Stimulated activated effector memory CD8-positive, alpha-beta T cell treated with anti-CD3 and anti-CD28 coated beads, Interleukin-12 subunit alpha, Interleukin-12 subunit beta, amount 100 ng/mL, for 72 hours (primary cell): ENCODE data around the gene TEX51.

Experiments used
- ATAC-seq: fragments of 150-1000 bp; cut with Tn5 transposase; 2 replicates; pipeline ENCODE4 v1.10.0; 2021
- DNase-seq, 2 donors: peaks; one replicate each; pipeline ENCODE4 v3.0.0; 2021 to 2022; ENCODE audit warnings: low spot score in 2 of 2
- H3K27ac Mint-ChIP-seq: one replicate; pipeline ENCODE4 v1.8.0; 2022; ENCODE audit warnings: mild to moderate bottlenecking, mixed read lengths
- H3K36me3 Mint-ChIP-seq: one replicate; pipeline ENCODE4 v1.8.0; 2022; ENCODE audit warnings: mild to moderate bottlenecking, mixed read lengths
- H3K4me1 Mint-ChIP-seq: one replicate; pipeline ENCODE4 v1.8.0; 2022; ENCODE audit warnings: mixed read lengths
- H3K4me3 Mint-ChIP-seq: one replicate; pipeline ENCODE4 v1.8.0; 2022; ENCODE audit warnings: mild to moderate bottlenecking, mixed read lengths
- H3K9me3 Mint-ChIP-seq: one replicate; pipeline ENCODE4 v1.8.0; 2022; ENCODE audit warnings: mixed read lengths

TEX51 gene

GRCh38 chr2:126894585-126895182, 4.0 kb upstream of the TEX51 start:
- Mint-ChIP-seq H3K9me3 (peaks cover 2% of the 10 kb centered on the region), H3K4me1 (no peaks in the 10 kb centered on the region), H3K27ac (no peak overlapping the region), H3K4me3 (no peak overlapping the region), H3K36me3 (no peaks in the 10 kb centered on the region)
- peak; percentile 22 for ATAC-seq
- DNase-seq, result no peak

- Mint-ChIP-seq H3K27ac (no peak overlapping the region), H3K4me3 (no peak overlapping the region), H3K9me3 (peaks cover 2% of the 10 kb centered on the region), H3K4me1 (no peaks in the 10 kb centered on the region), H3K36me3 (no peaks in the 10 kb centered on the region)
- DNase-seq (no peak), ATAC-seq (no peak)
Measured at GRCh38 chr2:126895336-126895735, 3.4 kb upstream of the TEX51 start.

- peaks cover 2% of the 10 kb centered on the region for H3K9me3 Mint-ChIP-seq
- no peaks in the 10 kb centered on the region for H3K36me3 Mint-ChIP-seq
- H3K4me1 Mint-ChIP-seq, result no peaks in the 10 kb centered on the region
- no peak for DNase-seq
- H3K4me3 Mint-ChIP-seq, result no peak overlapping the region
- no peak overlapping the region for H3K27ac Mint-ChIP-seq
- ATAC-seq, result no peak
Measured at GRCh38 chr2:126896471-126896870, 2.2 kb upstream of the TEX51 start.

GRCh38 chr2:126899616-126900185, 1.0 kb downstream of the TEX51 start:
- Mint-ChIP-seq H3K36me3 (no peaks in the 10 kb centered on the region), H3K4me3 (no peak overlapping the region), H3K4me1 (no peaks in the 10 kb centered on the region), H3K9me3 (peaks cover 2% of the 10 kb centered on the region), H3K27ac (no peak overlapping the region)
- DNase-seq (no peak), ATAC-seq (no peak)

- no peak for ATAC-seq
- no peak for DNase-seq
- no peak overlapping the region for H3K4me3 Mint-ChIP-seq
- H3K9me3 Mint-ChIP-seq, result peaks cover 2% of the 10 kb centered on the region
- H3K36me3 Mint-ChIP-seq, result no peaks in the 10 kb centered on the region
- no peaks in the 10 kb centered on the region for H3K4me1 Mint-ChIP-seq
- no peak overlapping the region for H3K27ac Mint-ChIP-seq
Measured at GRCh38 chr2:126900646-126901319, 2.1 kb downstream of the TEX51 start.

GRCh38 chr2:126901459-126901858, 2.8 kb downstream of the TEX51 start:
- Mint-ChIP-seq H3K27ac (no peak overlapping the region), H3K9me3 (peaks cover 2% of the 10 kb centered on the region), H3K4me3 (no peak overlapping the region), H3K4me1 (no peaks in the 10 kb centered on the region), H3K36me3 (no peaks in the 10 kb centered on the region)
- DNase-seq (no peak), ATAC-seq (peak; percentile 14)

- Mint-ChIP-seq H3K4me3 (no peak overlapping the region), H3K27ac (no peak overlapping the region)
Measured at GRCh38 chr2:126902152-126902835, 3.6 kb downstream of the TEX51 start.

GRCh38 chr2:126902859-126903258, 4.2 kb downstream of the TEX51 start:
- no peak overlapping the region for H3K27ac Mint-ChIP-seq
- DNase-seq, result no peak
- no peaks in the 10 kb centered on the region for H3K36me3 Mint-ChIP-seq
- peaks cover 2% of the 10 kb centered on the region for H3K9me3 Mint-ChIP-seq
- H3K4me3 Mint-ChIP-seq, result no peak overlapping the region
- no peak for ATAC-seq
- no peaks in the 10 kb centered on the region for H3K4me1 Mint-ChIP-seq

More at GRCh38 chr2:126902152-126902835, 3.6 kb downstream of the TEX51 start:
- Mint-ChIP-seq H3K4me1 (no peaks in the 10 kb centered on the region), H3K36me3 (no peaks in the 10 kb centered on the region), H3K9me3 (peaks cover 2% of the 10 kb centered on the region)
- ATAC-seq (no peak), DNase-seq (no peak)

GRCh38 chr2:126905991-126906390, 7.3 kb downstream of the TEX51 start:
- H3K36me3 Mint-ChIP-seq, result no peaks in the 10 kb centered on the region

GRCh38 chr2:126906781-126907180, 8.1 kb downstream of the TEX51 start:
- H3K4me3 Mint-ChIP-seq, result no peak overlapping the region
- no peak overlapping the region for H3K27ac Mint-ChIP-seq
- H3K9me3 Mint-ChIP-seq, result no peaks in the 10 kb centered on the region
- ATAC-seq, result no peak
- DNase-seq, result no peak
- no peaks in the 10 kb centered on the region for H3K36me3 Mint-ChIP-seq
- H3K4me1 Mint-ChIP-seq, result no peaks in the 10 kb centered on the region

More at GRCh38 chr2:126905991-126906390, 7.3 kb downstream of the TEX51 start:
- Mint-ChIP-seq H3K4me3 (no peak overlapping the region), H3K4me1 (no peaks in the 10 kb centered on the region), H3K9me3 (no peaks in the 10 kb centered on the region), H3K27ac (no peak overlapping the region)
- DNase-seq (no peak), ATAC-seq (no peak)

GRCh38 chr2:126907671-126908070, 9.0 kb downstream of the TEX51 start:
- ATAC-seq, result no peak
- no peak overlapping the region for H3K4me3 Mint-ChIP-seq
- no peaks in the 10 kb centered on the region for H3K36me3 Mint-ChIP-seq
- H3K27ac Mint-ChIP-seq, result no peak overlapping the region
- H3K4me1 Mint-ChIP-seq, result no peaks in the 10 kb centered on the region
- no peaks in the 10 kb centered on the region for H3K9me3 Mint-ChIP-seq
- no peak for DNase-seq

GRCh38 chr2:126908721-126909177, 10.1 kb downstream of the TEX51 start:
- ATAC-seq (no peak), DNase-seq (no peak)
- H3K36me3 Mint-ChIP-seq, result no peaks in the 10 kb centered on the region
- no peak overlapping the region for H3K4me3 Mint-ChIP-seq
- H3K9me3 Mint-ChIP-seq, result no peaks in the 10 kb centered on the region
- H3K4me1 Mint-ChIP-seq, result no peaks in the 10 kb centered on the region
- no peak overlapping the region for H3K27ac Mint-ChIP-seq

- no peak overlapping the region for H3K4me3 Mint-ChIP-seq
- ATAC-seq (no peak), DNase-seq (no peak)
- H3K27ac Mint-ChIP-seq, result no peak overlapping the region
- H3K9me3 Mint-ChIP-seq, result no peaks in the 10 kb centered on the region
- no peaks in the 10 kb centered on the region for H3K36me3 Mint-ChIP-seq
- no peaks in the 10 kb centered on the region for H3K4me1 Mint-ChIP-seq
Measured at GRCh38 chr2:126909366-126909765, 10.7 kb downstream of the TEX51 start.

- H3K36me3 Mint-ChIP-seq, result no peaks in the 10 kb centered on the region
Measured at GRCh38 chr2:126909781-126910180, 11.1 kb downstream of the TEX51 start.

GRCh38 chr2:126910637-126911036, 11.9 kb downstream of the TEX51 start:
- no peak overlapping the region for H3K4me3 Mint-ChIP-seq
- no peak for DNase-seq
- H3K4me1 Mint-ChIP-seq, result no peaks in the 10 kb centered on the region
- H3K9me3 Mint-ChIP-seq, result no peaks in the 10 kb centered on the region
- ATAC-seq, result no peak
- no peak overlapping the region for H3K27ac Mint-ChIP-seq
- H3K36me3 Mint-ChIP-seq, result no peaks in the 10 kb centered on the region

More at GRCh38 chr2:126909781-126910180, 11.1 kb downstream of the TEX51 start:
- DNase-seq (no peak), ATAC-seq (no peak)
- no peak overlapping the region for H3K4me3 Mint-ChIP-seq
- H3K9me3 Mint-ChIP-seq, result no peaks in the 10 kb centered on the region
- no peaks in the 10 kb centered on the region for H3K4me1 Mint-ChIP-seq
- no peak overlapping the region for H3K27ac Mint-ChIP-seq
